ENCODE data around the gene FUT8.
"Not testable (repeated sequence)": the region's sequence is repeated elsewhere in the genome, so short reads cannot be mapped to it uniquely, and the experiment has no call there.

The FUT8 gene

GRCh38 chr14:65449647-65450046, 37.1 kb downstream of the FUT8 start:
- no peak for DNase-seq (ENCODE audit: low read depth in 2 of 3, low spot score in 2 of 3)

- DNase-seq (ENCODE audit: low read depth in 2 of 3, low spot score in 2 of 3) = no peak
These were observed 41.4 kb downstream of the FUT8 start for GRCh38 chr14:65453807-65454480.

- no peak for DNase-seq (ENCODE audit: low read depth in 2 of 3, low spot score in 2 of 3)
These were observed 43.7 kb downstream of the FUT8 start for GRCh38 chr14:65456247-65456646.

GRCh38 chr14:65461730-65462129, 49.2 kb downstream of the FUT8 start:
- DNase-seq (ENCODE audit: low read depth in 2 of 3, low spot score in 2 of 3) = no peak

GRCh38 chr14:65462411-65462810, 49.9 kb downstream of the FUT8 start:
- no peak for DNase-seq (ENCODE audit: low read depth in 2 of 3, low spot score in 2 of 3)

- DNase-seq (ENCODE audit: low read depth in 2 of 3, low spot score in 2 of 3) = no peak
These were observed 53.1 kb downstream of the FUT8 start for GRCh38 chr14:65465584-65465983.

GRCh38 chr14:65467926-65468325, 55.4 kb downstream of the FUT8 start:
- not testable (repeated sequence) for DNase-seq (ENCODE audit: low read depth in 2 of 3, low spot score in 2 of 3)

GRCh38 chr14:65469903-65470302, 57.4 kb downstream of the FUT8 start:
- no peak for DNase-seq (ENCODE audit: low read depth in 2 of 3, low spot score in 2 of 3)

GRCh38 chr14:65470404-65470880, 57.9 kb downstream of the FUT8 start:
- no peak for DNase-seq (ENCODE audit: low read depth in 2 of 3, low spot score in 2 of 3)

- DNase-seq (ENCODE audit: low read depth in 2 of 3, low spot score in 2 of 3) = no peak
These were observed 58.7 kb downstream of the FUT8 start for GRCh38 chr14:65471038-65471878.

GRCh38 chr14:65472189-65472588, 59.7 kb downstream of the FUT8 start:
- DNase-seq (ENCODE audit: low read depth in 2 of 3, low spot score in 2 of 3) = no peak

GRCh38 chr14:65476273-65476941, 63.9 kb downstream of the FUT8 start:
- DNase-seq (ENCODE audit: low read depth in 2 of 3, low spot score in 2 of 3) = no peak

- DNase-seq (ENCODE audit: low read depth in 2 of 3, low spot score in 2 of 3) = no peak
These were observed 64.4 kb downstream of the FUT8 start for GRCh38 chr14:65476942-65477318.

- DNase-seq (ENCODE audit: low read depth in 2 of 3, low spot score in 2 of 3) = no peak
These were observed 65.5 kb downstream of the FUT8 start for GRCh38 chr14:65478017-65478416.

- no peak for DNase-seq (ENCODE audit: low read depth in 2 of 3, low spot score in 2 of 3)
These were observed 66.1 kb downstream of the FUT8 start for GRCh38 chr14:65478596-65478995.

GRCh38 chr14:65479386-65479785, 66.9 kb downstream of the FUT8 start:
- no peak for DNase-seq (ENCODE audit: low read depth in 2 of 3, low spot score in 2 of 3)

- DNase-seq (ENCODE audit: low read depth in 2 of 3, low spot score in 2 of 3) = no peak
These were observed 70.4 kb downstream of the FUT8 start for GRCh38 chr14:65482757-65483438.

- no peak for DNase-seq (ENCODE audit: low read depth in 2 of 3, low spot score in 2 of 3)
These were observed 71.1 kb downstream of the FUT8 start for GRCh38 chr14:65483647-65484046.

- DNase-seq (ENCODE audit: low read depth in 2 of 3, low spot score in 2 of 3) = no peak
These were observed 73.0 kb downstream of the FUT8 start for GRCh38 chr14:65485516-65485915.

GRCh38 chr14:65486863-65487262, 74.3 kb downstream of the FUT8 start:
- no peak for DNase-seq (ENCODE audit: low read depth in 2 of 3, low spot score in 2 of 3)

GRCh38 chr14:65487783-65488494, 75.4 kb downstream of the FUT8 start:
- no peak for DNase-seq (ENCODE audit: low read depth in 2 of 3, low spot score in 2 of 3)

All from activated CD8-positive, alpha-beta memory T cell treated with anti-CD3 and anti-CD28 coated beads for 48 hours (primary cell).